TTC549 (cell line): ENCODE results near the gene ANKRD11.
"Not testable (repeated sequence)": the region's sequence is repeated elsewhere in the genome, so short reads cannot be mapped to it uniquely, and the experiment has no call there.

Experiments used
- FAIRE-seq: peaks from 2 replicates; lab custom pipeline; 2012; peaks lifted over from hg19 to GRCh38; lab: Jason Lieb, UNC

Gene ANKRD11

GRCh38 chr16:89363621-89364393 lies 126.6 kb downstream of the ANKRD11 start:
- no peak for FAIRE-seq

DNA sequence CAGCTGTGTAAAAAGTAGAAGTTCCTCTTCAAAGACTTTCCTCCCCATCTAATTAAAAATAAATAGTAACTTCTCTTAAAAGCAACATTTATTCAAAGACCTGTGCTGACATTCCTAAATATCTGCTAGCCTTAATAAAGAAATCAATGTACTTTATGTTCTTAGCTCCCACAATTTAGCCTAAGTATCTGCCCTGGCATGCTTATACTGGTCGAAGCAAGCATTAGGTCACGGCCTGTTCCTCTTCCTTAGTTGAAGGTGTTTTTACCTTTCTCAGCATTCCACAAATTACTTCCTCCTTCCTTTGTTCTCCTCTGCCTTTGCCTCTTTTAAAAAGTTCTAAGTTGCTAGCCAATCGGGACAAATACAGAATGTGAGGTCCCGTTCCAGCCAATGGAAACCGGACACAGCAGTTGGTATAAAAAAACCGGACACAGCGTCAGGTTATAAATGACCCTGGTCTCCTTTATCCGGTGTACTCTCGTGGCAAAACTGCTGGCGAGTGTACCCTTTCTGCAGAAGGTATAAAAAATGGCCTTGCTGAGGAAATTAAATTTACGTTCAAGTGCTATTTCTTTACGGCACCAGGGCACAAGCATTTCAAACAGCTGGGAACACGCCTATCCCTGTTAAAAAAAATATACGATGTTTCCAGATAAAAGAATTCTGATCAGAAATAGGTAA lies 127.7 kb downstream of the ANKRD11 start:
- not testable (repeated sequence) for FAIRE-seq

GRCh38 chr16:89361751-89362539 lies 128.4 kb downstream of the ANKRD11 start:
- no peak for FAIRE-seq

DNA sequence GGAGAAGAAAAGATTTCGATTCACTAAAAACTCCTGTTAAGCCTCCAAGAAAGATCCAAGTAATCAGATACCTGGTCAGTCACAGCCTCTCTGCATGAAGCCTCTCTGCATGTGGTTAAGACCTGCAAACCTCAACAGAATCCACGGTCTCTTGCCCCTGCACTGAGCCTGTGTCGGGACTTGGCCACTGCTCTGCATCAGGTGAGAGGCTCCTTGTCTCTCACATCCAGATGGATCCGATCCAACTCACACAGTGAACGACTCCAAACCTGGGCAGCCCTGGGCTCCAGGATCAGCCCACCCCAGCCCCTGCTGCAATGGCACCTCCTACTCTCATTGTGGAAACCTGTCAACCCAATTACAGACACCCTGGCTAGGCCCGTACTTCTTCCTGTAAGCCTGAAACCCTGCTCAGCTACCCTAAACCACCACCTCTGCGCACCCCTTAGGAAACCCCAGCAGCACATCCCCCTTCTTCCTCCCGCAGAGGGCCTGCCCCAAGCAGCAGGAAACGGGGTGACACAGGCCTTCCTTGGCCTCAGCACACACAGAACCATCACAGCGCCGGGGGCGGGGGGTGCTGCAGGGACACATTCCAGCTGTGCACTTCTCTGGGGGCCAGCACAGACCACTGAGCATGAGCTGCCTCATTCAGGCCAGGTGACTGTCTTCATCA lies 129.5 kb downstream of the ANKRD11 start:
- FAIRE-seq = no peak

- no peak for FAIRE-seq
Observed at GRCh38 chr16:89359264-89360147, 130.9 kb downstream of the ANKRD11 start.

- no peak for FAIRE-seq
Observed at GRCh38 chr16:89358030-89359005, 132.0 kb downstream of the ANKRD11 start.

- FAIRE-seq = no peak
Observed at GRCh38 chr16:89357055-89357816, 133.1 kb downstream of the ANKRD11 start.

GRCh38 chr16:89355686-89356085 lies 134.7 kb downstream of the ANKRD11 start:
- no peak for FAIRE-seq

DNA sequence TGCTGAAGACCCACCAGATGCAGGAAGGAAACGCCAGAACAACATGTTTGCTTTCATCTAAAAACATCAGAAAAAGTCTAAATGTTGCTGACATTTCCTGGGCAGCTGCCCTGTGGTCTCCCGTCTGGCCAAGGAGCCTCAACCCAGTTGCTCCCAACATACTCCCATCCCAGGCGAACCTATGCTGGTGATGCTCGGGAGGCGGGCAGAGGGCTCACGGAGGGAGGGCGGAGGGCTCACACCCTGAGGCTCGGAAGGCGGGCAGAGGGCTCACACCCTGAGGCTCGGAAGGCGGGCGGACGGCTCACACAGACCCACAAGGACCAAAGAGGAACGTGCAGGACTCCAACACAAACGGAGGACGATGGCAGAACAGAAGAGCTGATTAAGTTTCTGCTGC lies 135.4 kb downstream of the ANKRD11 start:
- FAIRE-seq = no peak

DNA sequence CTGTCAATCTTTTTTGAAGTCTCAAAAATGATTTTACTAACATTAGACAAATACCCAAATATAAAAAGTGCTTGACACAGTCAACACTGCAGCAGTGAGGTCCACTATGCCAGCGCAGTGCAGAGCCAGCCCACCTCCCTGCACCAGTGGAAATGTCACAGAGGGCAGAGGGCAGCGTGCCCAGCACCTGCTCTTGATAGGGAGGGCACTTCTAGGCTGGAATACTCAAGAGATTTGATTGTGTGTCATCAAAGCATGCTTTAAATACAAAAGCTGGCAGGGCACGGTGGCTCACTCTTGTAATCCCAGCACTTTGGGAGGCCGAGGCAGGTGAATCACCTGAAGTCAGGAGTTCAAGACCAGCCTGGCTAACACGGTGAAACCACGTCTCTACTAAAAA lies 136.0 kb downstream of the ANKRD11 start:
- no peak for FAIRE-seq

DNA sequence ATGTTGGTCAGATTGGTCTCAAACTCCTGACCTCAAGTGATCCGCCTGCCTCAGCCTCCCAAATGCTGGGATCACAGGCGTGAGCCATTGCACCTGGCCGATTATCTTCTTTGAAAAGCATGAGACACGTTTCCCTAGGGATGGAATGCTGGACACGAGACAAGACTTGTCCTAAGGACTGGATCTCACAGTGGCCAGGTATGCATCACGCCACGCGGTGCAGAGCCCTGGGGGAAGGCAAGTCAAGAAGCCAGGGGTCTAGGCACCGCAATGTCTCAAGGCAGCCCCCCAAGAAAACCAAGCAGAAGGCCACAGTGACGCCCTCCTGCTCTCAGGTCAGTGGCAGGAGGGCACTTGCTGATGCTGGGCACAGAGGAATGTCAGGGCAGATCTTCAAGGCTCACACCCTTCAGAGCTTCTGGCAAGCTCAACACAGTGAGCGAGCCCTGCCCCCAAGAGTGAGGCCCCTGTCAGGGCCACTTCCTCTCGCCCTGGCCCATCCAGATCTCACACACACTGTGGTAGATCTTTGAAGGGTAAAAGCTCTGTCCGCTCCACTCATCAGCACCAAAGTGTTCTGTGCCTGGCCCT lies 138.2 kb downstream of the ANKRD11 start:
- FAIRE-seq = no peak

GRCh38 chr16:89351645-89352044 lies 138.7 kb downstream of the ANKRD11 start:
- FAIRE-seq = no peak

DNA sequence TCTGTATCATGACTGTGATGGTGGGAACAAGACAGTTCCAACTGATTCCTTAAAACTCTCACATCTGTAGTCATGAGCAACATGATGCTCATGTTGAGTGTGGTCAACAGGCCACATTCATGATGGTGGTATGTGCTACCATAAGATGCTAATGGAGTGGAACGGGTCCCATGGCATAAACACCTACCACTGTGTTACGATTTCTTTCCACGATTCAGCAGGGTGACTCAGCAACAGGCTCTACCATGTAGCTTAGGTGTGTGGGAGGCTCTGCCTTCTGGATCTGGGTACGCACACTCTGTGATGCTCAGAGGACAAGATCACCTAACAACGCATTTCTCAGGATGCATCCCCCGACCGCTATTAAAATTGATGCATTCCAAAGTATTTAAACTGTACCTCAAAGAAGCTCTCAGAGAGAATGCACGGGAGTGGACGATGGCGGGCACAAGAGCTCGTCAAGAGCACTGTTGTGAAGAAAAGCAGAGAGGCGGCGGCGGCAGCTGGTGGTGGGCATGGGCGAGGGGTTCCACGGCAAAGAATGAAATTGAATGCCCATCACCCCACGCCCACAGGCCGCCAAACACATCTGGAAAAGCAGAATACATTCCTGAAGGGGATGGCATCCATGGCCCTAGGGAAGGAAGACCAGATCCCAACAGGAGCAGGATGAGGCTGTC lies 139.5 kb downstream of the ANKRD11 start:
- no peak for FAIRE-seq

GRCh38 chr16:89349947-89350633 lies 140.3 kb downstream of the ANKRD11 start:
- no peak for FAIRE-seq

DNA sequence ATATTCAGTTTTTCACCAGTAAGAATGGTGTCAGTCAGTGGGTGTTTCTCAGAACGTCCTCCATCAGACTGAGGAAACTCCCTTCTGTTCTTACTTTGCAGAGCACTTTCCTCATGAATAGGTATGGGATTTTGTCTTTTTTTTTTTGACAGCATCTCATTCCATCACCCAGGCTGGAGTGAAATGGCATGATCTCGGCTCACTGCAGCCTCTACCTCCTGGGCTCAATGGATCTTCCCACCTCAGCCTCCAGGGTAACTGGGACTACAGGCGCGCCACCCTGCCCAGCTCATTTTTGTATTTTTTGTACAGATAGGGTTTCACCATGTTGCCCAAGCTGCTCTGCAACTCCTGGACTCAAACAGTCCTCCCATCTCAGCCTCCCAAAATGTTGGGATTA lies 142.6 kb downstream of the ANKRD11 start:
- FAIRE-seq = no peak

GRCh38 chr16:89346869-89347268 lies 143.5 kb downstream of the ANKRD11 start:
- FAIRE-seq = no peak

DNA sequence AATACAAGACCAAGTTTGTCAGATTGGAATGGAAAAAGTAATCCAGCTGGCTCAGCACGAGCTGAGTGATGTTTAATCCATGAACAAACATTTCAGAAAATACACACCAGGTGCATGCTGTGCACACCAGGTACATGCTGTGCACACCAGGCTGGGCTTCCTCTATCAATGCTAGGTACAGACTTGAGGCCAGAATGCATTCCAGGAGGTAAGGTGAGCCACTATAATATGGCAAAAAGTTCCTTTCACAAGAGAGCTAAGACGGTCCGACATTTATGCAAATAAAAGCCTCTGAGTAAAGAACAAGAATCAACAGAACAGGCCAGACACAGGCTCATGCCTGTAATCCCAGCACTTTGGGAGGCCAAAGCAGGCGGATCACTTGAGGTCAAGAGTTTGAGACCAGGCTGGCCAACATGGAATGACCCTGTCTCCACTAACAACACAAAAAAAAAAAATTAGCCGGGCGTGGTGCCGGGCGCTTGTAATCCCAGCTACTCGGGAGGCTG lies 144.7 kb downstream of the ANKRD11 start:
- no peak for FAIRE-seq
